GM06990 (cell line): ENCODE results near the gene RXRA.

ENCODE experiments used
- DNase-seq: peaks from one replicate; pipeline ENCODE4 v3.0.0-alpha.2; 2011; ENCODE audit not compliant: insufficient read length; ENCODE audit errors: extremely low read depth
- H3K27me3 ChIP-seq: replicated peaks from 2 replicates; pipeline ENCODE4 v1.6.0; 2011; ENCODE audit warnings: low read length; ENCODE audit not compliant: control insufficient read depth, insufficient read depth
- H3K36me3 ChIP-seq: 2 replicates; pipeline ENCODE4 v1.5.1; 2011; ENCODE audit warnings: low read length; ENCODE audit not compliant: control insufficient read depth, insufficient read depth
- H3K4me3 ChIP-seq: replicated peaks from 2 replicates; pipeline ENCODE4 v1.5.1; 2011; ENCODE audit warnings: low read depth, mild to moderate bottlenecking, control low read depth, low read length
- TF ChIP-seq, protein P1 (sequence below): IDR thresholded peaks from 2 replicates; pipeline ENCODE4 v1.5.1; 2011; ENCODE audit warnings: low read length, control low read depth, mild to moderate bottlenecking, inconsistent platforms; ENCODE audit not compliant: insufficient read depth, poor library complexity, severe bottlenecking

The RXRA gene

GRCh38 chr9:134329886-134330285, 3.6 kb downstream of the RXRA start:
- no peaks in the 10 kb centered on the region for H3K36me3 ChIP-seq
- DNase-seq = no peak
- H3K4me3 ChIP-seq = no peak overlapping the region

DNA sequence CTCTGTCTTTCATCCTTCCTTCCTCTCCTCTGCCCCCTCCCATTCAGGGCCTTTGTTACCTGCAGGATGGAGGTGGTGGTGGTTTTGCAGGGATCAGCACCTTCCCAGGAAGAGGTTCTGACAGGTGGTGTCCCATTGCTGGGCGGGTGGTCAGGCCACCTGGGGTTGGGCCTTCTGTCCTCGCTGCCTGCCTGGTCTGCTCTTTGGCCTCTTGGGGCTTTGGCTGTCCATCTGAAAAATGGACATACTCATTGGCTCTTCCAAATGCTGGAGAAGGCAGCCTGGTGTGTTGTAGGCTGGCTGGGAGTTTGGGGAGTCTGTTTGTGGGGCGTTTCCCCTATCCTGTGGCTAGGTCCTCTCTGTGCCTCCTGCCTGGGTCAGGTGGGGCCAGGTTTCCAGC, 4.3 kb downstream of the RXRA start:
- TF ChIP-seq, protein P1, sequence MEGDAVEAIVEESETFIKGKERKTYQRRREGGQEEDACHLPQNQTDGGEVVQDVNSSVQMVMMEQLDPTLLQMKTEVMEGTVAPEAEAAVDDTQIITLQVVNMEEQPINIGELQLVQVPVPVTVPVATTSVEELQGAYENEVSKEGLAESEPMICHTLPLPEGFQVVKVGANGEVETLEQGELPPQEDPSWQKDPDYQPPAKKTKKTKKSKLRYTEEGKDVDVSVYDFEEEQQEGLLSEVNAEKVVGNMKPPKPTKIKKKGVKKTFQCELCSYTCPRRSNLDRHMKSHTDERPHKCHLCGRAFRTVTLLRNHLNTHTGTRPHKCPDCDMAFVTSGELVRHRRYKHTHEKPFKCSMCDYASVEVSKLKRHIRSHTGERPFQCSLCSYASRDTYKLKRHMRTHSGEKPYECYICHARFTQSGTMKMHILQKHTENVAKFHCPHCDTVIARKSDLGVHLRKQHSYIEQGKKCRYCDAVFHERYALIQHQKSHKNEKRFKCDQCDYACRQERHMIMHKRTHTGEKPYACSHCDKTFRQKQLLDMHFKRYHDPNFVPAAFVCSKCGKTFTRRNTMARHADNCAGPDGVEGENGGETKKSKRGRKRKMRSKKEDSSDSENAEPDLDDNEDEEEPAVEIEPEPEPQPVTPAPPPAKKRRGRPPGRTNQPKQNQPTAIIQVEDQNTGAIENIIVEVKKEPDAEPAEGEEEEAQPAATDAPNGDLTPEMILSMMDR = no peak
- Histone ChIP-seq H3K36me3 (no peaks in the 10 kb centered on the region), H3K27me3 (peaks cover 5% of the 10 kb centered on the region), H3K4me3 (no peak overlapping the region)
- no peak for DNase-seq

More at GRCh38 chr9:134329886-134330285, 3.6 kb downstream of the RXRA start:
- peaks cover 8% of the 10 kb centered on the region for H3K27me3 ChIP-seq
- TF ChIP-seq, protein P1 = no peak

GRCh38 chr9:134331186-134332025, 5.2 kb downstream of the RXRA start:
- H3K27me3 ChIP-seq = peaks cover 4% of the 10 kb centered on the region
- DNase-seq = no peak
- no peak overlapping the region for H3K4me3 ChIP-seq
- no peaks in the 10 kb centered on the region for H3K36me3 ChIP-seq
- TF ChIP-seq, protein P1 = no peak

DNA sequence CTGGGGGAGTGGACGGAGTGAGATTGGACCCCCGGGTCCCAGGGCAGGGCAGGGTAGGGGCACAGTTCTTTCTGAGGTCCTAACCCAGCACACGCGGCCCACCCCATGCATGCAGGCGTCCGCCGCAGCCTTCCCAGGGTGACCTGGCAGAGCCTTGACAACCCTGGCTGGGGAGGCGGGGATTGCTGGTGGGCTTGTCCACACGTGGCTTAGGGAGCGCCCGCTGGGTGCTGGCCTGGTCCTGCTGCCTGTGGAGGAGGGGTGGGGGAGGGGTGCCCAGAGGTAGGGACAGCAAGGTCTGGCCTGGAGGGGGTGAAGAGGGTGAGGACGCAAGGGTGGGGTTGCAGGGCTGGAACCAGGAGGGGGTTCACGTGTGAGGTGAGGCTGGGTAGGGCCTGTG, 6.0 kb downstream of the RXRA start:
- H3K4me3 ChIP-seq = no peak overlapping the region
- DNase-seq = no peak
- H3K36me3 ChIP-seq = no peaks in the 10 kb centered on the region
- TF ChIP-seq, protein P1 = no peak
- peaks cover 4% of the 10 kb centered on the region for H3K27me3 ChIP-seq

DNA sequence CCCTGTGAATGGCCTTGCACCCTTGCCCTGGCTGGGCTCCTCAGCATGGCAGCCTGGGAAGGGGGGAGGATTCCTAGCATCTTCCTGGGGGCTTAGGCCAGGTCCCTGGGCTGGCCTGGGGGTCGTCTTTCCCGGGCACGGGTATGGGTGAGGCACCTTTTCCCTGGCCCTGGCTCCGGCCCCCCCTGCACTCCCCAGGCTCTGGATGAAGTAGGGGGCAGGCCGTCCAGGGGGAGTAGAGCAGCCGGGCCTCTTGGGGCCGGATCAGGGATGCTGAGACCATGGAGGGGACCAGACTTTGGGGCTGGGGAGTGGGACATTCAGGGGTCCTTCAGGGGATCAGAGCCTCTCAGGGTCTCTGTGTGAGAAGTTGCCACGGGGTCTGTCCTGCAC, 6.6 kb downstream of the RXRA start:
- H3K4me3 ChIP-seq = no peak overlapping the region
- TF ChIP-seq, protein P1 = no peak
- DNase-seq = no peak
- H3K27me3 ChIP-seq = peaks cover 4% of the 10 kb centered on the region
- no peaks in the 10 kb centered on the region for H3K36me3 ChIP-seq
